NCI-H446 (cell line): ENCODE results near the gene UNC119B.

ENCODE experiments used
- DNase-seq, 2 experiments: peaks; one replicate each; lab custom pipeline; 2025; lab: John Stamatoyannopoulos, UW

The UNC119B gene

GRCh38 chr12:120767071-120768024, 57.1 kb downstream of the UNC119B start:
- no peak for DNase-seq

GRCh38 chr12:120771097-120771496, 60.8 kb downstream of the UNC119B start:
- DNase-seq: no peak
